H1 (cell line): Measurements from ENCODE around the gene ADCY5. TPM values are rescaled to one million over a fixed set of nuclear protein-coding genes. Genes with fewer than 3 reads are reported as not detected.

Source experiments
- CTCF ChIA-PET: fragments of 300-600 bp; sonication (Branson Sonifier 250); formaldehyde crosslinking; loops from one replicate; lab custom pipeline; 2021; ENCODE audit not compliant: partially characterized antibody; lab: Charles Lee
- POLR2A ChIA-PET: fragments of 300-600 bp; sonication (Branson Sonifier 250); formaldehyde crosslinking; loops from one replicate; lab custom pipeline; 2021; ENCODE audit warnings: inconsistent platforms; ENCODE audit not compliant: partially characterized antibody; lab: Charles Lee
- DNase-seq, 2 experiments: peaks; one replicate each; pipeline versions ENCODE4 v3.0.0 to v3.0.0-alpha.2; 2010 to 2022; ENCODE audit warnings: low spot score in 2 of 2, low read depth in 1 of 2, mixed read lengths in 1 of 2
- FAIRE-seq: peaks from 2 replicates; lab custom pipeline; 2011; peaks lifted over from hg19 to GRCh38; lab: Jason Lieb, UNC
- H2AFZ ChIP-seq: 2 replicates; pipeline ENCODE4 v1.8.1; 2012; ENCODE audit warnings: low read length, inconsistent platforms
- H2AK5ac ChIP-seq: 2 replicates; pipeline ENCODE4 v1.6.1; 2013; ENCODE audit warnings: low read depth, low read length
- H2BK120ac ChIP-seq: replicated peaks from 2 replicates; pipeline ENCODE3; 2013; ENCODE audit warnings: low read depth, low read length, inconsistent platforms
- H2BK12ac ChIP-seq: 2 replicates; pipeline ENCODE4 v1.6.1; 2013; ENCODE audit warnings: low read depth, low read length
- H2BK15ac ChIP-seq: 2 replicates; pipeline ENCODE4 v1.6.1; 2013; ENCODE audit warnings: low read length
- H2BK20ac ChIP-seq: 2 replicates; pipeline ENCODE4 v1.6.1; 2013; ENCODE audit warnings: low read length
- H2BK5ac ChIP-seq: 2 replicates; pipeline ENCODE4 v1.6.1; 2013; ENCODE audit warnings: low read depth, low read length
- H3K14ac ChIP-seq: 2 replicates; pipeline ENCODE4 v1.6.1; 2013; ENCODE audit warnings: inconsistent platforms; ENCODE audit not compliant: insufficient read length
- H3K18ac ChIP-seq: 2 replicates; pipeline ENCODE4 v1.6.1; 2013; ENCODE audit warnings: low read length; ENCODE audit errors: extremely low read depth
- H3K23ac ChIP-seq: 2 replicates; pipeline ENCODE4 v1.6.1; 2013; ENCODE audit warnings: inconsistent platforms; ENCODE audit not compliant: insufficient read length
- H3K23me2 ChIP-seq: 2 replicates; pipeline ENCODE4 v1.6.1; 2013; ENCODE audit warnings: low read depth, low read length
- H3K27ac ChIP-seq: 2 replicates; pipeline ENCODE4 v1.6.1; 2011; ENCODE audit warnings: low read depth, low read length, inconsistent platforms
- H3K27me3 ChIP-seq, 4 experiments: replicated peaks in 1 of 4; 1 replicate in 1 of 4; 2 replicates in 3 of 4; pipeline versions ENCODE4 v1.6.1 to v1.8.1; 2011 to 2013; ENCODE audit warnings: low read length in 3 of 4, mild to moderate bottlenecking in 3 of 4, inconsistent platforms in 2 of 4, mixed read lengths in 2 of 4, moderate library complexity in 1 of 4; ENCODE audit not compliant: control insufficient read depth in 3 of 4, insufficient read depth in 3 of 4; ENCODE audit errors: extremely low read depth in 1 of 4
- H3K36me3 ChIP-seq, 4 experiments: 2 replicates each; pipeline versions ENCODE4 v1.6.1 to v1.8.1; 2011 to 2013; ENCODE audit warnings: mild to moderate bottlenecking in 4 of 4, low read length in 3 of 4, moderate library complexity in 2 of 4, control low read depth in 1 of 4, inconsistent platforms in 1 of 4; ENCODE audit not compliant: insufficient read depth in 4 of 4, control insufficient read depth in 2 of 4
- H3K4ac ChIP-seq: replicated peaks from 2 replicates; pipeline ENCODE3; 2013; ENCODE audit warnings: low read length, low read depth, mixed read lengths, inconsistent platforms; ENCODE audit not compliant: insufficient read length
- H3K4me1 ChIP-seq, 4 experiments: replicated peaks in 1 of 4; 1 replicate in 1 of 4; 2 replicates in 3 of 4; pipeline versions ENCODE4 v1.6.1 to v1.8.1; 2011 to 2013; ENCODE audit warnings: low read length in 3 of 4, inconsistent platforms in 2 of 4, mixed read lengths in 1 of 4; ENCODE audit not compliant: insufficient read depth in 4 of 4, control insufficient read depth in 3 of 4
- H3K4me2 ChIP-seq, 2 experiments: 2 replicates each; pipeline versions ENCODE4 v1.6.1 to v1.8.1; 2011 to 2013; ENCODE audit warnings: low read depth in 2 of 2, low read length in 2 of 2, control low read depth in 1 of 2, inconsistent platforms in 1 of 2, mild to moderate bottlenecking in 1 of 2; ENCODE audit not compliant: insufficient read depth in 1 of 2
- H3K4me3 ChIP-seq, 4 experiments: fragments of 200-600, 300-600 bp in 1 of 4; sonication (generic), shearing (Covaris generic), sonication (Bioruptor Twin) in 1 of 4; 2 replicates each; pipeline versions ENCODE4 v1.5.1 to v1.8.1; 2011 to 2016; ENCODE audit warnings: low read length in 4 of 4, low read depth in 3 of 4, control low read depth in 2 of 4, inconsistent platforms in 2 of 4, mild to moderate bottlenecking in 2 of 4, mixed read lengths in 1 of 4, moderate library complexity in 1 of 4; ENCODE audit not compliant: insufficient read depth in 2 of 4; ENCODE audit errors: extremely low read depth in 1 of 4
- H3K56ac ChIP-seq: replicated peaks from 2 replicates; pipeline ENCODE3; 2013; ENCODE audit warnings: low read depth, mild to moderate bottlenecking, mixed read lengths, low read length, inconsistent platforms; ENCODE audit not compliant: insufficient read length
- H3K79me1 ChIP-seq: 2 replicates; pipeline ENCODE4 v1.6.1; 2013; ENCODE audit warnings: low read depth, low read length, control low read depth
- H3K79me2 ChIP-seq, 2 experiments: 2 replicates each; pipeline versions ENCODE4 v1.6.1 to v1.8.1; 2012 to 2013; ENCODE audit warnings: low read length in 2 of 2, mild to moderate bottlenecking in 2 of 2, inconsistent platforms in 1 of 2; ENCODE audit not compliant: insufficient read depth in 2 of 2, control insufficient read depth in 1 of 2
- H3K9ac ChIP-seq, 4 experiments: replicated peaks in 1 of 4; 1 replicate in 1 of 4; 2 replicates in 3 of 4; pipeline versions ENCODE4 v1.6.1 to v1.8.1; 2011 to 2013; ENCODE audit warnings: low read depth in 3 of 4, low read length in 3 of 4, control low read depth in 2 of 4, mild to moderate bottlenecking in 2 of 4, moderate library complexity in 2 of 4, inconsistent platforms in 1 of 4; ENCODE audit errors: extremely low read depth in 1 of 4
- H3K9me3 ChIP-seq, 2 experiments: 2 replicates each; pipeline versions ENCODE4 v1.6.1 to v1.8.1; 2012 to 2013; ENCODE audit warnings: mild to moderate bottlenecking in 2 of 2, moderate library complexity in 2 of 2, control low read depth in 1 of 2, inconsistent platforms in 1 of 2, low read depth in 1 of 2, low read length in 1 of 2, mixed read lengths in 1 of 2; ENCODE audit not compliant: insufficient read depth in 2 of 2
- H4K20me1 ChIP-seq, 2 experiments: replicated peaks in 1 of 2; 2 replicates each; pipeline versions ENCODE3 to v1.8.1; 2011 to 2013; ENCODE audit warnings: inconsistent platforms in 2 of 2, low read length in 2 of 2, mild to moderate bottlenecking in 1 of 2; ENCODE audit not compliant: insufficient read depth in 2 of 2, control insufficient read depth in 1 of 2
- H4K5ac ChIP-seq: 2 replicates; pipeline ENCODE4 v1.6.1; 2013; ENCODE audit warnings: low read length, low read depth, mixed read lengths, inconsistent platforms; ENCODE audit not compliant: insufficient read length
- H4K8ac ChIP-seq: 2 replicates; pipeline ENCODE4 v1.8.0; 2013; ENCODE audit warnings: mild to moderate bottlenecking, moderate library complexity, low read length, inconsistent platforms; ENCODE audit not compliant: insufficient read depth; ENCODE audit errors: extremely low read depth
- H4K91ac ChIP-seq: replicated peaks from 2 replicates; pipeline ENCODE3; 2013; ENCODE audit warnings: low read length, mixed read lengths, inconsistent platforms; ENCODE audit not compliant: insufficient read length
- BCL11A ChIP-seq, 2 experiments: IDR thresholded peaks; one replicate each; pipeline ENCODE4 v1.6.1; 2011; ENCODE audit warnings: low read depth in 2 of 2, low read length in 2 of 2, mild to moderate bottlenecking in 2 of 2
- CBX5 ChIP-seq: fragments of 300-800, 300-1000 bp; sonication (generic); IDR thresholded peaks from 2 replicates; pipeline ENCODE4 v1.7.1; 2016; ENCODE audit warnings: antibody characterized with exemption, low read length, low read depth
- CHD1 ChIP-seq: IDR thresholded peaks from 2 replicates; pipeline ENCODE4 v1.6.1; 2012; ENCODE audit warnings: low read depth, low read length, improper control_type of control experiment
- EGR1 ChIP-seq: IDR thresholded peaks from 2 replicates; pipeline ENCODE4 v1.6.1; 2011; ENCODE audit warnings: low read depth, low read length, borderline replicate concordance
- EZH2 ChIP-seq: fragments of 200-600 bp; sonication (generic); IDR thresholded peaks from 2 replicates; pipeline ENCODE4 v1.7.1; 2012; ENCODE audit warnings: low read depth, mild to moderate bottlenecking, moderate library complexity, low read length, inconsistent platforms; ENCODE audit not compliant: severe bottlenecking
- KDM5A ChIP-seq: fragments of 200-600 bp; IDR thresholded peaks from 2 replicates; pipeline ENCODE4 v1.7.1; 2012; ENCODE audit warnings: mild to moderate bottlenecking, low read length, inconsistent platforms, mixed read lengths
- WGBS, 2 experiments: shearing (Covaris generic) in 1 of 2; methylation state at CpG; one replicate each; pipeline versions ENCODE4 v1.1.6 to v1.1.7; 2013 to 2015; ENCODE audit warnings: low lambda C conversion rate in 2 of 2, mixed read lengths in 2 of 2, inconsistent platforms in 1 of 2, low coverage in 1 of 2, missing lambda C conversion rate in 1 of 2; ENCODE audit not compliant: insufficient replicate concordance in 2 of 2, insufficient coverage in 1 of 2, insufficient read length in 1 of 2; ENCODE audit errors: extremely low coverage in 1 of 2, missing lambda C conversion rate in 1 of 2; 5-methylcytosine and 5-hydroxymethylcytosine counted together
- polyA plus RNA-seq, 7 experiments: library from polyadenylated mRNA; depleted of rRNA in 3 of 7; stranded (reverse) in 5 of 7; unstranded in 2 of 7; fragments of >200 nt in 5 of 7; fragments of 200-250 nt in 2 of 7; gene quantifications; 1 replicate in 5 of 7; 2 replicates in 1 of 7; 4 replicates in 1 of 7; pipeline versions ENCODE4 v1.2.1 to v1.2.3, GENCODE V29; 2011 to 2013; ENCODE audit warnings: missing spikeins in 2 of 7, mixed read lengths in 2 of 7
- total RNA-seq: library from RNA; stranded (reverse); fragmentation: NEBNext Ultra II Directional; extraction: Animal tissue kit (Norgen Biotek cat#: 25700); gene quantifications from 2 replicates; pipeline ENCODE4 v1.2.1, GENCODE V29; 2021
- TF ChIP-seq, protein P1 (sequence below): IDR thresholded peaks from 2 replicates; pipeline ENCODE4 v1.6.1; 2012; ENCODE audit warnings: inconsistent platforms

The ADCY5 gene
- total and polyA plus RNA-seq, 2 of the 8 experiments (the other 6 are each of a cell fraction or from before 2014, with no cell fraction given) = 18.9 to 40.8 TPM

DNA sequence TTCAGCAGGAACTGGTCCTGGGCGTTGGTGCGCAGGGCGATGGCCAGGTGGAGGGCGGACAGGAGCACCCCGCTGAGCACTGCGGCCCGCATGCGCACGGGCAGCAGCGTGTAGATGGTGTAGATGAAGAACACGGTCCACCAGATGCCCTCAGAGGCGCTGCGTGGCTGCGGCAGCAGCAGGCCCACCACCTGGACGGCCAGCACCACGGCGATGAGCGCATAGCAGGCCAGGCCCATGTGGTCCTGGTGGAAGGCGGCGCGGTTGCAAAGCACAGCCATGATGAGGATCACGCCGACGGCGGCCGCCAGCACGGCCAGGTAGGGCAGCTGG is 1.5 kb downstream of the ADCY5 start:
- Histone ChIP-seq H3K9ac (no peak overlapping the region), H3K23me2 (peaks cover 10% of the 10 kb centered on the region; the same call in 1 of the 2 replicates), H2AFZ (peak overlapping the region; percentile 93; the same call in 1 of the 2 replicates), H2BK20ac (peak overlapping the region; percentile 18; the same call in 1 of the 2 replicates), H2BK5ac (no peak overlapping the region; the same call in 1 of the 2 replicates), H2BK120ac (peak overlapping the region; percentile 33), H4K20me1 (peaks cover 2 to 4% of the 10 kb centered on the region in 2 experiments), H3K27me3 (peaks cover 11 to 39% (median 28%) of the 10 kb centered on the region in 4 experiments), H2AK5ac (no peak overlapping the region), H3K79me1 (no peaks in the 10 kb centered on the region), H2BK12ac (peak overlapping the region; percentile 84; the same call in 1 of the 2 replicates), H3K4me3 (no peak overlapping the region), H3K79me2 (no peaks in the 10 kb centered on the region), H3K23ac (no peak overlapping the region), H3K4me2 (peak overlapping the region in 1 of 2 experiments; percentile 58; a peak in 2 of 4 replicates), H3K4ac (peak overlapping the region; percentile 29), H4K8ac (peak overlapping the region; percentile 94; the same call in 1 of the 2 replicates), H3K14ac (no peak overlapping the region), H3K9me3 (no peaks in the 10 kb centered on the region), H2BK15ac (peak overlapping the region; percentile 88; the same call in 1 of the 2 replicates), H3K27ac (no peak overlapping the region), H3K4me1 (peaks cover 0 to 10% (median 3%) of the 10 kb centered on the region in 4 experiments; a peak in 6 of 7 replicates), H3K56ac (no peak overlapping the region), H4K5ac (no peak overlapping the region), H3K36me3 (peaks cover 0 to 2% (median 0%) of the 10 kb centered on the region in 4 experiments; a peak in 1 of 8 replicates), H4K91ac (peak overlapping the region; percentile 37), H3K18ac (peak overlapping the region; percentile 32; the same call in 1 of the 2 replicates)
- TF ChIP-seq KDM5A (no peak), EGR1 (no peak), CHD1 (no peak), BCL11A (IDR thresholded peaks at IDR 0.05; ENCODE audit: low read depth in 2 of 2, low read length in 2 of 2) (no peak), EZH2 (no peak), CBX5 (no peak)
- TF ChIP-seq, protein P1, sequence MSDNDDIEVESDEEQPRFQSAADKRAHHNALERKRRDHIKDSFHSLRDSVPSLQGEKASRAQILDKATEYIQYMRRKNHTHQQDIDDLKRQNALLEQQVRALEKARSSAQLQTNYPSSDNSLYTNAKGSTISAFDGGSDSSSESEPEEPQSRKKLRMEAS = no peak; the same call in 1 of the 2 replicates
- WGBS, 2 experiments = 90% methylated on average over 27 of the region's 27 CpGs; no CpG with 5 or more reads in 1 of the 2 experiments
- POLR2A ChIA-PET = interaction anchor here (1.4 kb wide), 1 partner anchor 132 kb away, joined by 3 read pairs; no protein-coding TSS in a partner anchor
- FAIRE-seq (no peak), DNase-seq (no peak)
- CTCF ChIA-PET = interaction anchor here (0.6 to 5.0 kb wide), 28 partner anchors 9 to 133 kb away, joined by 3 to 35 read pairs (median 5); no protein-coding TSS in a partner anchor
